DOHH2 (cell line): ENCODE measurements around the gene FRYL.

Source experiments
- CTCF ChIP-seq: fragments of 200-600 bp; sonication (generic); IDR thresholded peaks from one replicate; pipeline ENCODE4 v1.5.1; 2014; ENCODE audit warnings: antibody characterized with exemption, mild to moderate bottlenecking, low read depth, low read length; ENCODE audit not compliant: poor library complexity, severe bottlenecking
- EZH2phosphoT487 ChIP-seq: fragments of 200-600 bp; sonication (generic); IDR thresholded peaks from 2 replicates; pipeline ENCODE4 v1.6.1; 2017; ENCODE audit warnings: borderline replicate concordance, mild to moderate bottlenecking, antibody characterized with exemption, low read length, moderate library complexity, mixed read lengths

DNA sequence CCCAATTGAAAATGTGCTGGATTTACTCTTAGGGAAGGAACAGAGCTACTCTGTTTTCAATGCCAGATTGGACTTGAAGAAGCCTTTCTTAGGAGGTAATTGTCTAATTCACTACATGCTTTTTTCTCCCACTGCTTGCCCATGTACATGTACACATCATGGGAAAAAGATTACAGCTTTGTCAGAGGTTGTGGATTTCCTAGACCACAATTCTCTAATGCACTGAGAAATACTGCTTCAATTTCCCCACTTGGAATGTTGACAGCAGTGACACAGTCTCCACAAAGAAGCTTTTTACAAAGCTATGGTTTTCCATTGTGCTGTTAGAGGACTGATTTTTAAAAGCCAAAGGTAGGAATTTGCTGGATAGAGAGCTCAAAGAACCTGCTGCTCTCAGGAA is 270.5 kb downstream of the FRYL start:
- no peak for TF ChIP-seq CTCF
- no peak for TF ChIP-seq EZH2phosphoT487
